ENCODE measurements around the gene ANK3.
"Not testable (repeated sequence)": the region's sequence is repeated elsewhere in the genome, so short reads cannot be mapped to it uniquely, and the experiment has no call there.

ANK3 gene

DNA sequence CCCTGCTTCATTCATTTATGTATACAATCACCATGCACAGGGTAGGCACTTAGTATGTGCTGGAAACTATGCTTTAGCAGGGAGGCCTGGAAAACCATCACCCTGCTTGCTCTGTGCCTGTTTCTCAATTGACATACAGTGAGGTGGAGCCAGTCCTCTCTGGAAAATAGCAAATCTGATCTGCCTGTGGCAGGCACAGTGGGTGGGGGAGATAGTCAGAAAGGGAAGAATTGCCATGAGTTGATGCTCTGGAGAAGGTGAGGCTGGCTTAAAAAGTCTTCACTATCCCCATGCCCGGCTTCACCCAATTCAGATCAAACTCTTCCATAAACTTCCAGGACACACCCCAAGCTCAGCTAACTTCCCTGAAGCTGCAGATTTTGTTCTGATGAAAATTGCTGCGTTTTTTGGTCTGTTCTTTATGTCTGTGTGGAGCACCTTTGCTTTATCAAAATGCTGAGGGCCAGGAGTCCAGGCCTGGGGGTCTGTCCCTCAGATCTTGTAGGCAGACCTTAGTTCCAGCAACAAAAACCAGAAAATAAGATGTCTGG lies 84.8 kb downstream of the ANK3 start:
- no peak for DNase-seq (ENCODE audit: low read depth)

DNA sequence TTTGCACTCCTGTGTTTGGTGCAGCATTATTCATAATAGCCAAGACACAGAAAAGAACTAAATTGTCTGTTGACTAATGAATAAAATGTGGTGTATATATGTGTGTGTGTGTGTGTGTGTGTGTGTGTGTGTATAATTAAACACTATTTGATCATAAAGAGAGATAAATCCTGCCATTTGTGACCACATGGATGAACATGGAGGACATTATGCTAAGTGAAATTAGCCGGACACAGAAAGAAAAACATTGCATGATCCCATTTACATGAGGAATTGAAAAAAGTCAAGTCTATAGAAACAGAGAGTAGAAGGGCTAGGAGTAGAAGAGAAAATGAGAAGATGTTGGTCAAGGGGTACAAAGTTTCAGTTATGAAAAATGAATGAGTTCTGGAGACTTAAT lies 85.9 kb downstream of the ANK3 start:
- DNase-seq (ENCODE audit: low read depth): no peak

DNA sequence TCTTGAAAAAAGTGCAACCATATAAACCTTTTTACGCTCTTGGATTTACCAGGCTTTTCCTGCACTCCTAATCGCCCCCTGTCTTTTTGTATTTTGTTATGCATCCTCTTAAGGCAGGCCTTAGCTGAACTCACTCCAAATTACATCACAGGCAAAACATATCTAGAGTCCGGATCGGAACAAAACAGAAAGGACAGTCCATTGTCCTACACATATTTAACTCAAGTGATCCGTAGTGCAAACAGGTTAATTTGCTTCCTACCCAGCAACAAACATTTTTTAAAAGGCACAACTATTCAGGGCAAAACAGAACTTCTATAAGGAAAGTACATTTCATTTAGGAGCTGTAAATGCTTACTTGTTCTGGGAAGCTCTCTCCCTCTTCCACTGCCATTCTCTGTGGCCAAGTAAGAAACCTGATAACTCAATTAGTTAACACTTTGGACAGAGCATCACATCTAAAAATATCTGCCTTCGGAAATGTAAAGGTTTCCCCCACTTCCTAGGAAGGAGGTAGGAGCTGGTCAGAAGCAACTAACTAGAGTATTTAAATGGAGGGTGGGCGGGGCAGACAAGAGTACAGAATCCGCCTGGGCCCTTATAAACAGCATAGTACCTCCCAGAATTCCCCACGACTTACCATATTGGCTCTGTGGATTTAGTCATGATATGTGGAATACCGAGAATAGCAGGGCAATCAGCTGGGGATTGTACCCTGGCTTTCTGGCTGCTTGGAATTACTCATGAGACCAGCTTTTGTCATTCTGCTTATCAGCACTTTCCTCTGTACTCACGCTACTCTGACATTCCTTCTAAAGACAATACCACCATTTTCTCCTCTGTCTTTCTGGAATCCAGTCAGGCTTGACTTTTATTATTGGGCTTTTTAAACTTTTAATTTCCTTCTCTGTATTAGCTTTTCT lies 89.5 kb downstream of the ANK3 start:
- DNase-seq (ENCODE audit: low read depth): no peak

DNA sequence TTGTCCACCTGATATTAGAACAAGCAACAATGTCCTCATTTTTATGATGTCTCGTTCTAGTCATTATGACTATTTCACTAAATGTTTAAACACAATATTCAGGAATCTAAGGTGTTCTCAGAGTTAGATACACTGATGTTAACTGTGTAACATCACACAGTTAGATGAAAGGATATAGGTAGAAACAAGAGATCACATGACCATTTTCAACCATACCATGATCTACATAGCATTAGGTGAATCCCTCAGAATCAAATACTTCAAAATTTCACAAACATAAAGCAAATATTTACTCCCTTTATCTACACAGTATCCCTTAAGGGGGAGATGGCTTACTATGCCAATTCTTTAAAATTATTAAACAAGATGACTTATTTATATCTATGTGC lies 90.3 kb downstream of the ANK3 start:
- DNase-seq (ENCODE audit: low read depth): no peak

DNA sequence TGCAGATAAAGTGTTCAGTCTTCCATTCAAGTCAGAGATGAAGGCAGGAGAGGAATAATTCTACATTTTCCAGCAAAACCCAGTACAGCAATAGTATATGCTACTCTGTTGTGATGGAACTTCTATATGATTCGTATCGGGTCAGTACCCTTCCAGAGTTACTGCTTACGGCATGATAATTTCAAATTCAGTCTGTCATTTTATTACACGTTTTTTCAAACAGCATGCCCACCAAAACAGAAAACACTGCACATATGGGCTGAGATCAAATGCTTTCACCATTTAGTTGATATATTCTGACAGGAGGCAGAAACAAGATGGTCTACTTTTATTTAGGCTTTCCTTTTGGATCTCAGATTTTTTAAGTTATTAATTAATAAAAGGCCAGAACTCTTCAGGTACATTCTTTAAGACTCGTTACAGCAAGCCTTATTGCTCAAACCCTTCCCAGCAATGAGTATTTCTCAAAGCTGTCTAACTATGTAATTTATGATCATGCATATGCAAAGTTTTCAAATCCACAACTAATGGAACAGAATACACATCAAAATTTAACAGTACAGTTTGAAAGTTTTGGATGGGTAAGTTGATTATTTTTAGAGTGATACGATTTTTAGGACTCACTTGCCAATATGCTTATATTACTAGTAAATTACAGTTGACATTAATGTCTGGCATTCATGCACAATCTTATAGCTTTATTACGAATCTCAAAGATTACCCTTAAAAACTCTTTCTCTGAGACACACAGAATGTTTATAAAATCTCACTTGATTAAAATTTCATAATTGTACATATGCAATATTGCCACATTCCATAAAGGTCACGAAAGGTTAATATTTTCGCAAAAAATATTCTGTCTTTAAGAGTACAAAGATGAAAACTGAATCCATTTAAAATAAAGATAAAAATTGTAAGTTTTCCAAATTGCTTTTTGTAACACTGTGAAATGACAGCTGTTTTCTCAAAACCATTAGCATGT lies 91.0 kb downstream of the ANK3 start:
- DNase-seq (ENCODE audit: low read depth): no peak

DNA sequence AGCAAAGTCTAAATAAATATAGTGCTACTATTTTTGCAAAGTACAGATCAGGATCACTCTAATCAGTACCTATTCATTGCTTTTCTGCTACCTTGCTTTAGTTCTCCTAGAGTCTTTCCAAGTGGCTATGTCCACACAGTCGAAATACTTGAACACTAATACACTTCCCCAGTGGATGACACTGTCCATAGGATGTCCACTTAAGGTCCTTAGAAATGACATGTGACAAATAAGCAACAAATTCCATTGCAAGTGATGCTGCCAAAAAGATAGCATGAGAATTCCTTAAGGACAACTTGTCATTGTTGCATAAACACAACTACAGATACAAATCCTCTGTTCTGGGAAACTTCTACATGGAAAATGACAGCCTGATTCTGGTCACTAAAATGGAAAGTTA lies 93.6 kb downstream of the ANK3 start:
- DNase-seq (ENCODE audit: low read depth): peak; percentile 37

DNA sequence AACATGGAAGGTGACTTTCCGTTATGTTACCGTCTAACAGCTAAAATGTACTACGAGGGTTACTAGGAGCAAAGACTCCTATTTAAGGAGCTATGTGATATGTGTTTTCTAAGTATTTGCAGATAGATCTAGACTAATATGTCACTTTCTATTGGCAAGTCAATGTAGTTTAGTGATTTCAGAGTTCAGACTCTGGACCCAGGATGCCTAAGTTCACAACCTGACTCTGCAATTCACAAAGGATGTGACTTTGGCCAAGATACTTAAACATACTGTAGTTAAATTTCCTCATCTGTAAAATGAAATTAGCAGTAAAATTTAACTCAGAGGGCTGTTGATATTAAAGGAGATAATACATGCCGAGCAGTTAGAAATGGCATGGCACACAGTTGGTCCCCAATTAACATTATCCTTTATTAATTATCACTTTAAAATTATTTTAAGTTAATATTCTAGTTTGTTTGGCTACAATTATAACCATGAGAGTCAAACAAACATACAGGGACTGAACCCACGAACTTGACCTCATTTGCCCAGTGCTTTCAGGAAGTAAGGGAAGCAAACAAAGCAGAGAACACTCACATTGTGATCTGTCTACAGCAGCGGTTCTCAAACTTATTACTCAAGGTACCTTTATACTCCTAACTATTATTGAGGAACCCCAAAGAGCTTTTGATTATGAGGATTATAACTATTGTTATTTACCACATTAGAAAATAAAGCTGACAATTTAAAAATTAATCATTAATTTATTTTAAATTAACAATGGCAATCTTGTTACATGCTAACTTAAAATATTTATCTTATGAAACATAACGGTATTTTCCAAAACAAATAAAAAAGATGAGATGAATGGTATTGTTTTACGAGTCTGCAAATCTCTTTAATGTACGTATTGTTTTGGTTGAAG lies 94.4 kb downstream of the ANK3 start:
- DNase-seq (ENCODE audit: low read depth): no peak

DNA sequence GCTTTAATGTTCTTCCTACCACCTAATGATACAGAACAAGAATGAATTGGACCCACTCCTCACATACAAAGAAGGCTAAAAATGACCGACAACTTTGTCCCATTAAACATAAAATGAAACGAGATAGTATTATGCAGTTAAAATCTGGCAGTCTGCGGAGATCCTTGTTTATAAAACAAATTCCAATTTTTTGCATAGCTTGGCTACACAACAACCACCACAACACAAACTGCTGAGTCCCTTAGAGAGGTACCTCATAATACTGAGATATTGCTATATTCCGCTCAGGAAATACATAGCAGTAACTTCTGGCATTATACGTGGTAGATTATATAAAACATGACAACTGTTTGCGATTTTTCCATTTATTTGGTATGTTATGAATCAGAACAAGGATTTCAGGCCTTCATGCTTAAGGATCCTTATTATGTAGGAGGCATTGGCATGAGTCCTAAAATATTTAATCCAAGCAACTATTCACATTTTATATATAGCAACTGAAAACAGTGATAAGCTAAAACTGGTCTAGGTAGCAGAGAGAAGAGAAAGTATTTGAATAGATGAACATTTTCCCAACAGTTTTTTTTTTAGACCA lies 96.0 kb downstream of the ANK3 start:
- no peak for DNase-seq (ENCODE audit: low read depth)

DNA sequence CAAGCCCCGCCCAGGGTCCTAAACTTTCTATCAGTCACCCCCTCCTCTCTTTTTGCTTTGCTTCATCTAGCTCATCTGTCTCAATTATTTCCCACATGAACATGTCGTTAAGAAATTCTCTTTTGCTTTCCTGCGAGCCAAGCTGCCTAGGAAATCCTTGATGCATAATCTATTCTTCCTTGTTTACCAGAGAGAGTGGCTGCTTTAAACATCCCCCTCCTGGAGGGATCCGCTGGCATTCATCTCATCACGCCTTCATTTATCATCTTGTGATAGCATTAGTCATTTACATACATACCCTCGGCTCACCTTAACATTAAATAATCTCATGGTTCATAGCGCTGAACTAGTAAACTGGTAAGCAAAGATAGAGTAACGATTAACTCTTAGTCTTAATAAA lies 96.7 kb downstream of the ANK3 start:
- no peak for DNase-seq (ENCODE audit: low read depth)

DNA sequence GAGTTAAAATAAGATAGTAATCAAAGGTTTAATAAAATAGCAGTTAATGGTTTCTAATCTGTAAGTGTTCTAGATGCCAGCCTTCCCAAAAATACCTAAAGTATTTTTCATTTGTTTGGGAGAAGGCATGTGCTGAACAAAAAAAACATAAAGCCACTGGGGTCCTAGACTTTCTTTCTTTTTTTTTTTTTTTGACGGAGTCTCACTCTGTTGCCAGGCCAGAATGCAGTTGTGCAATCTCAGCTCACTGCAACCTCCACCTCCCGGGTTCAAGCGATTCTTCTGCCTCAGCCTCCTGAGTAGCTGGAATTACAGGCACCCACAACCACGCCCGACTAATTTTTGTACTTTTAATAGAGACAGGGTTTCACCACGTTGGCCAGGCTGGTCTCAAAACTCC lies 97.1 kb downstream of the ANK3 start:
- not testable (repeated sequence) for DNase-seq (ENCODE audit: low read depth)

DNA sequence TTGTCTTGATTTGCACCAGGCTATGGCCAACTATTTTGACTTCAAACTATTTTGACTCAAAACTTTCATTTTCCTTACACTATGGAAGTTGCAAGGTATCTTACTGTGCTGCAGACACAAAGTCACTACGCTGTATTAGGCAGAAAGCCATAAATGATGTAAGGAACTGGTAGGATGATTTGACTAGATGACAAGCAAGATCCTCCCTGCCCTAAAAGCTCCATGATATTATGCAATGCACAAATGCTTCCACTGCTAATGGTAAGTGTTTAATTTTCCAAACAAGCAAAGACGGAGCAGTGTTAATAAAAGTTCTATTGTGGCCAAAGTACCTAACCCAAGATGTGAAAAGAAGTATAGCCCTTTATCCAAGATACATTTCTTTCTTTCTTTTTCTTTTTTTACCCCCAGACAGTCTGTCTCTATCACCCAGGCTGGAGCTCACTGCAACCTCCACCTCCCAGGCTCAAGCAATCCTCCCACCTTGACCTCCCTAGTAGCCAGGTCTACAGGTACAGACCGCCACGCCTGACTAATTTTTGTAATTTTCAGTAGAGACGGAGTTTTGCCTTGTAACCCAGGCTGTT lies 98.2 kb downstream of the ANK3 start:
- no peak for DNase-seq (ENCODE audit: low read depth)

DNA sequence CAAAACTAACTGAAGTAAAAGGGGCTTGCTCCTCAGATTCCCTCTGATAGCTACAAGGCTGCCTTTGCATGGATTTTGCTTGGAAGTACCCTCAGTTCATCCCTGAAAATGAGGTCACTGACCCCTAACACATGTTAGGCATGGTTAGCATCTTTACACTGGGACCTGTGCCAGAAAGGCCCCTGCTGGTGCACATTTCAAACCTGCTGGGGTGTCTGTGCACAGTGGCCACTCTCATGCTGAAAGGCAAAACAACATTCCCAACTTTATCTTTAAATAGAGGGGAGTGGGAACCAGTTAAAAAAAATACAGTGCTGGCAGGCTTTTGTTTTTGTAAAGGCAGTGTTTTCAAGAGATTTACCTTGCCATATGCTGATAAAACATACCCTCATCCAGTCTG lies 99.1 kb downstream of the ANK3 start:
- DNase-seq (ENCODE audit: low read depth): no peak

DNA sequence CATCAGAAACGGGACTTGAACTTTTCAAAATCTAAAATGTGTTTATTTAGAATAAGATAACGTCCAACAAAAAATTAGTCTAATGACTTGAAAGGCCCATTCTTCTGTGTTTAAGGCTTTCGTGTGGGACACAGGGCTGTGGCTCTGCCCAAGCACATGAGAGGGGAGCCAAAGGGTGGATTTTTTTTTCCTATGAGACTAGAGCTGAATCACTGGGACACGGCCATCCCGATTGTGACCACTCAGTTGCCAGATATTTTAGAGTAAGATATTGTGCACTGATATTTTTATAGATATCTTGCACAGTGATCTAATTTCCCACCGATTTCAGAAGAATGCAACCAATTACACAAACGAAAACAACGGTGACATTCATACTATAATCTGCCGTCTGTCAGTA lies 99.9 kb downstream of the ANK3 start:
- DNase-seq (ENCODE audit: low read depth): no peak

DNA sequence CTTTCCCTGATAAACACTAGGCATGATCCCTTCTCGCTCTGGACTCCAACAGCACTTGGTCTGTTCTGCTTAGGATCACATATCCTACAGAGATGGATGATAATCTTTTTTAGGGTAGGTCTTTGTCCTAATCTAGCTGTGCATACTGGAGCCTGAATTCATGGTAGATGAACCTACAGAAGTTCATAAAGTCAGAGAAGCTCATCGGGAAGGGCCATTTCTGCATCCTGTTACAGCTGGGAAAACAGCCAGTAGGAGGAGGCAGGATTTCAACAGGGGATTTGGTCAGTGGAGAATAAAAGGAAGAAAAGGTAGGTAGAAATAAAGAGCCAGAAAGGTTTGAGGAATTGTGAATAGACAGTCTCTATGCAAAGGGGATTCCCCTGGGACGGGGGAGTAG lies 101.4 kb downstream of the ANK3 start:
- no peak for DNase-seq (ENCODE audit: low read depth)

DNA sequence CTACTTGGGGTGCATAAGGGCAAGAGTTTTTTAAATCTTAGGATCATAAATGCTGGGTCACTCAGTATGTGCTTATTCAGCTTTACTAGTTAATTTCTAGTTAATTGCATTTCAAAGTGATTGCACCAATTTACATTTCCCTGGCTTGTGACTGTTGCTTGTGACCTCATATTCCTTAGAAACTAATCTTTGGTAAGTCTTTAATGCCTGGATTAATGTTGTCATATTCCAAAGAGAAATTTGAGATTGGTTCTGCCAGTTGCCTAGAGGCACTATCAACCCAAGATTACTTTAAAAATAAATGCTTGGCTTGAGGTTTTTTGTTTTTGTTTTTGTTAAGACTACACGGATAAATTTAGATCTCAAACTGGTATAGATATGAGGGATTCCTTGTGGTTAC lies 103.1 kb downstream of the ANK3 start:
- DNase-seq (ENCODE audit: low read depth): peak; percentile 61

DNA sequence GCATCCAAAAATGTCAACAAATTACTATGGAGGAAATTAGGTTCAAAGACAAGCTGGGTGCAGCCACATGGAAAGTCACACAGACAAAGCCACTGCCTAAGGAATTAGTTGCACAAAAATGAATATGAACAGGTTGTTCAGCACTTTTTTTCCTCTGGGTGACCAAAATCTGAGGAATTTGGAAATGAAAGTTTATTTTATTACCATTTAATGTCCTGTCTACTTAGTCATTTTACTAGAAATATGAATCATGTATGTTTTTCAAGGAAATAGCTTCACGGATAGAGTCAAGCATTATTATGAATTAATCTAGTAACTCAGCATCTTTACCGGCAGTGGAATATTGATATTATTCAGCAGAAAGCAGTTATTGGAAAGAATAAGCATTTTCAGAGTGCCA lies 106.3 kb downstream of the ANK3 start:
- DNase-seq (ENCODE audit: low read depth): peak; percentile 36

DNA sequence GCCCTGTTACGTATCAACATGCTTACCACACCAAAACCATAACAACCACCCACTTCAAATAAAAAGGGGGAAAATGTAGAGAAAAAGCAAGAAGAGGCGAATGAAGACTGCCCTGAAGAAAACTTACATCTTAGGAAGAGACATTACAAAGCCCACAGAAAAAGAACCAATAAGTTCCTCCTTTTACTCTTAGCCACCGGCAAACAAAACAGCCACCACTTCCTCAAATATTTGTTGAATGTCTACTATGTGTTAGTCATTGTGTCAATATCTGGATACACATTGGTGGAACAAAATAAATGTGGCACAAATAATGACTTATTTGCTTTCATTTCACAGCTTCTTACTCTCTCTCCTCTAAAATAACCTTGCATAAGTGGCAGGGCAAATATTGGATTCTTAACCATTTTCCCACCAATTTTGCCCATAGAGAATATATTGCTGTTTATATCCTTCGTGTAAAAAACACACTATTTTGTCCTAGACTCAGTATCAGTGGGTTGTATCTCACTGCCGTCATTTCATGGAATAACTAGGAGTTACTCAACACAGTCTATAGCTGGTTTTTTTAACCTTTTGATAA lies 106.8 kb downstream of the ANK3 start:
- DNase-seq (ENCODE audit: low read depth): peak; percentile 88

DNA sequence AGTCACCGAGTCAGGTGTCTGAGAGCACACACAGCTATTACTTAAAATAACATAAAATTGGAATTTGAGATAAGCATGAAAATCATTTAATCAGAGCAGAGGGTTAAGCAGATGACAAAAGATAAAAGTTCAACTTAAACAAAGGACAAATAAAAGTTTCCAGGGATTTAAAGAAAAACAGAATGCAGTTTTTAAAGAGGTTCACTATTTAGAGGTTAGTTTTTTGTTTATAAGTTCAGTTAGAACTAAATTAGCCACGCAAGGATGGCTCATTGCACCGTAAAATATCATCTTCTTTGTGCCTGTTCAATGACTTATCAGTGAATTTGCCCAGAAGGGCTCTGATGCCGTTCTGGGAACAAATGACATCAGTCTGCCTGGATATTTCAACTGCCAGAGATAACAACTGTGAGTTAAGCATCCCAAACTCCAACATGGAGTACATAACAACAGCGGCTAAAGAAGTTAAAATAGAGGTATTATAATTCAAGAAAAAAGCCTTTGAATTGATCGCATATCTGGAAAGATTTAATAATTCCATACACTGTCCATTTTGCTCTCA lies 107.8 kb downstream of the ANK3 start:
- no peak for DNase-seq (ENCODE audit: low read depth)

DNA sequence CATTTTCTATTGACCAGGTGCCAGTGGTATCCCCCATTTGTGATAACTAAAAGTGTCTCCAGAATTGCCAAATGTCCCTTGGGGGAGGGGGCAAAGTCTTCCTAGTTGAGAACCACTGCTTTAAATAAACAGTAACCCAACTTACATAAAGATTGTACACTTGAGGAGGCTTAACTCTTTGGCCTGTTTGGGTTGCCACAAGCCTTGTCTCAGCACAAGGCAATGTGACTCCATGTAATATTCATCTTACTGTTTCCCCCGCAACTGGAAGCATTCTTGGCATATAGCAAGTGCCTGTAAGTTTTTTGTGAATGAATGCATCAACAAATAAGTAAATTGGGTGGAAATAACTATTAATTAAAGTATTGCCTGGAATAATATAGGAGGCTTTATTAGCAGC lies 108.3 kb downstream of the ANK3 start:
- no peak for DNase-seq (ENCODE audit: low read depth)

DNA sequence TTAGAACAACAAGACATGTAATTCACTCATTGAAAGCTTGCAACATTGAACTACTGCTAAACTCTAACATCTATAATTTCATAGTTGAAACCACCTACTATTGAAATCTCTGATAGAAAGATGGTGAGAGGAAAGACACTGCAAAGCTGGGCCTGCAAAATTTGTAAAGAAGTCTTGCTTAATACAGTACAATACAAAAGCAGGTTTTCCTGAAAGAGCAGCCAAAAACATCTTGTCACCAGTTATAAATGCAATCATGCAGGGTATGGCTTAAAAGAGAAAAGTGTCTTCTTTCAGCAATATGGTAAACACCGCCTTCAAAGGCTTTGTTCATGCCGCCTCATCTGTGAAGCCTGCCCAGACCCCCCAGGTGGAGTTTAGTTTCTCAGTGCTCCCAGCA lies 109.2 kb downstream of the ANK3 start:
- DNase-seq (ENCODE audit: low read depth): no peak

Data from EH (cell line).